Esophagus muscularis mucosa (tissue), 4 donors: ENCODE measurements around the gene TANGO2.

Experiments used
- EP300 ChIP-seq: sonication (generic); formaldehyde crosslinking; IDR thresholded peaks from one replicate; pipeline ENCODE4 v1.6.1; 2017; ENCODE audit warnings: antibody characterized with exemption
- POLR2A ChIP-seq: fragments of 450-650 bp; IDR thresholded peaks from one replicate; pipeline ENCODE4 v1.6.1; 2017; ENCODE audit warnings: antibody characterized with exemption, moderate library complexity, mild to moderate bottlenecking, low read depth
- POLR2AphosphoS5 ChIP-seq, 2 donors: sonication (generic); formaldehyde crosslinking; IDR thresholded peaks; one replicate each; pipeline ENCODE4 v1.6.1; 2017; ENCODE audit warnings: antibody characterized with exemption in 2 of 2
- TF ChIP-seq, protein P1 (sequence below), 3 experiments: fragments of 200-600 bp in 2 of 3; fragments of 450-650 bp in 1 of 3; sonication (generic) in 2 of 3; IDR thresholded peaks; one replicate each; pipeline ENCODE4 v1.5.1; 2017 to 2019; ENCODE audit warnings: antibody characterized with exemption in 3 of 3, mild to moderate bottlenecking in 2 of 3, moderate library complexity in 1 of 3

- TF ChIP-seq, protein P1, sequence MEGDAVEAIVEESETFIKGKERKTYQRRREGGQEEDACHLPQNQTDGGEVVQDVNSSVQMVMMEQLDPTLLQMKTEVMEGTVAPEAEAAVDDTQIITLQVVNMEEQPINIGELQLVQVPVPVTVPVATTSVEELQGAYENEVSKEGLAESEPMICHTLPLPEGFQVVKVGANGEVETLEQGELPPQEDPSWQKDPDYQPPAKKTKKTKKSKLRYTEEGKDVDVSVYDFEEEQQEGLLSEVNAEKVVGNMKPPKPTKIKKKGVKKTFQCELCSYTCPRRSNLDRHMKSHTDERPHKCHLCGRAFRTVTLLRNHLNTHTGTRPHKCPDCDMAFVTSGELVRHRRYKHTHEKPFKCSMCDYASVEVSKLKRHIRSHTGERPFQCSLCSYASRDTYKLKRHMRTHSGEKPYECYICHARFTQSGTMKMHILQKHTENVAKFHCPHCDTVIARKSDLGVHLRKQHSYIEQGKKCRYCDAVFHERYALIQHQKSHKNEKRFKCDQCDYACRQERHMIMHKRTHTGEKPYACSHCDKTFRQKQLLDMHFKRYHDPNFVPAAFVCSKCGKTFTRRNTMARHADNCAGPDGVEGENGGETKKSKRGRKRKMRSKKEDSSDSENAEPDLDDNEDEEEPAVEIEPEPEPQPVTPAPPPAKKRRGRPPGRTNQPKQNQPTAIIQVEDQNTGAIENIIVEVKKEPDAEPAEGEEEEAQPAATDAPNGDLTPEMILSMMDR (IDR thresholded peaks at IDR 0.05) = no peak
- TF ChIP-seq POLR2AphosphoS5 (IDR thresholded peaks at IDR 0.05) (no peak), POLR2A (no peak), EP300 (no peak)
Observed at GRCh38 chr22:20024650-20025397, 3.9 kb downstream of the TANGO2 start.
